SH-SY5Y (cell line): Measurements from ENCODE around the gene PEX14.

ENCODE experiments used
- GATA2 ChIP-seq: IDR thresholded peaks from 2 replicates; pipeline ENCODE4 v1.6.1; 2011; ENCODE audit warnings: mild to moderate bottlenecking, low read depth, low read length
- GATA3 ChIP-seq: IDR thresholded peaks from 2 replicates; pipeline ENCODE4 v1.6.1; 2011; ENCODE audit warnings: low read depth, mild to moderate bottlenecking, low read length, moderate library complexity

DNA sequence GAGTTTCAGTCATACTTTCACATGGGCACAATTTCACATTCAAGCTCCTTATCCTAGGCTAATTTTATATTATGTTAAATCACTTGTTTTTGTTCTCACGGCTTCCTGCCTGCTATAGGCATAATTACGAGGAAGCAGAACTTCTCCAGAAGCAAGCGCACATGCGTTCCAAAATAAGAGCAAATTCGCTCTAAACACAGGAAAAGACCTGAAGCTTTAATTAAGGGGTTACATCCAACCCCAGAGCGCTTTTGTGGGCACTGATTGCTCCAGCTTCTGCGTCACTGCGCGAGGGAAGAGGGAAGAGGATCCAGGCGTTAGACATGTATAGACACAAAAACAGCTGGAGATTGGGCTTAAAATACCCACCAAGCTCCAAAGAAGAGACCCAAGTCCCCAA, 25.0 kb upstream of the PEX14 start, which contains the start of gene CORT:
- TF ChIP-seq GATA3 (no peak), GATA2 (no peak)
